ENCODE data around the gene CWC15.

- TF ChIP-seq EP300 (IDR thresholded peaks at IDR 0.05; ENCODE audit: borderline replicate concordance in 1 of 2, low read depth in 1 of 2, low read length in 1 of 2) (no peak), POLR2AphosphoS5 (IDR thresholded peaks at IDR 0.05; ENCODE audit: low read depth, low read length) (no peak), FOSL2 (IDR thresholded peaks at IDR 0.05; ENCODE audit: borderline replicate concordance, low read depth) (no peak), CTCF (IDR thresholded peaks at IDR 0.05) (no peak), YY1 (IDR thresholded peaks at IDR 0.05; ENCODE audit: low read depth) (no peak), MXI1 (IDR thresholded peaks at IDR 0.05; ENCODE audit: low read depth, low read length) (no peak), IRF3 (IDR thresholded peaks at IDR 0.05; ENCODE audit: low read depth, low read length) (no peak), TEAD4 (IDR thresholded peaks at IDR 0.05; ENCODE audit: borderline replicate concordance, insufficient read depth) (no peak), RAD21 (IDR thresholded peaks at IDR 0.05; ENCODE audit: low read length) (no peak), USF1 (IDR thresholded peaks at IDR 0.05; ENCODE audit: borderline replicate concordance, low read depth) (no peak), MEF2A (IDR thresholded peaks at IDR 0.05; ENCODE audit: borderline replicate concordance, low read depth) (no peak), SMC3 (IDR thresholded peaks at IDR 0.05; ENCODE audit: low read depth, low read length) (no peak), TAF1 (IDR thresholded peaks at IDR 0.05; ENCODE audit: borderline replicate concordance, low read depth, low read length) (no peak)
Measured at GRCh38 chr11:94946812-94947211, 26.5 kb downstream of the CWC15 start.
